OCI-LY1 (cell line): ENCODE data around the gene BMP5.

Source experiments
- H2AFZ ChIP-seq: fragments of 200-600 bp; sonication (generic), shearing (Covaris generic); 2 replicates; pipeline ENCODE4 v1.6.0; 2014; ENCODE audit warnings: antibody characterized with exemption, mild to moderate bottlenecking, low read length
- H3F3A ChIP-seq: fragments of 200-600 bp; sonication (generic), shearing (Covaris generic); 2 replicates; pipeline ENCODE4 v1.6.0; 2014; ENCODE audit warnings: mild to moderate bottlenecking, antibody characterized with exemption, low read length, moderate library complexity; ENCODE audit not compliant: insufficient read depth
- H3K27ac ChIP-seq: fragments of 200-600 bp; sonication (generic); 2 replicates; pipeline ENCODE4 v1.5.1; 2014; ENCODE audit warnings: low read length, mixed run types, mild to moderate bottlenecking, low read depth; ENCODE audit not compliant: poor library complexity, severe bottlenecking
- H3K27me3 ChIP-seq: fragments of 200-600 bp; sonication (generic); 2 replicates; pipeline ENCODE4 v1.6.0; 2014; ENCODE audit warnings: antibody characterized with exemption, mild to moderate bottlenecking, low read length, moderate library complexity; ENCODE audit not compliant: insufficient read depth
- H3K36me3 ChIP-seq: fragments of 200-600 bp; sonication (generic); 2 replicates; pipeline ENCODE4 v1.6.1; 2014; ENCODE audit warnings: mild to moderate bottlenecking, antibody characterized with exemption, low read length, moderate library complexity, mixed read lengths; ENCODE audit not compliant: insufficient read depth
- H3K4me1 ChIP-seq: fragments of 200-600 bp; sonication (generic); 2 replicates; pipeline ENCODE4 v1.5.1; 2014; ENCODE audit warnings: mild to moderate bottlenecking, low read length, moderate library complexity; ENCODE audit not compliant: insufficient read depth, severe bottlenecking
- H3K4me2 ChIP-seq: fragments of 200-600 bp; sonication (generic), shearing (Covaris generic); 2 replicates; pipeline ENCODE4 v1.6.1; 2014; ENCODE audit warnings: low read length
- H3K4me3 ChIP-seq: fragments of 200-600 bp; sonication (generic); 2 replicates; pipeline ENCODE4 v1.5.1; 2014; ENCODE audit warnings: low read length, low read depth, mild to moderate bottlenecking, mixed read lengths; ENCODE audit not compliant: poor library complexity, severe bottlenecking
- H3K79me2 ChIP-seq: fragments of 200-600 bp; shearing (Covaris generic); 2 replicates; pipeline ENCODE4 v1.6.1; 2016; ENCODE audit warnings: mixed run types, low read length, mixed read lengths; ENCODE audit not compliant: insufficient read depth
- H3K9ac ChIP-seq: fragments of 200-600 bp; sonication (generic), shearing (Covaris generic); 2 replicates; pipeline ENCODE4 v1.6.1; 2014; ENCODE audit warnings: mild to moderate bottlenecking, low read length, mixed read lengths
- H3K9me2 ChIP-seq: fragments of 200-600 bp; sonication (generic), shearing (Covaris generic); 2 replicates; pipeline ENCODE4 v1.6.1; 2014; ENCODE audit warnings: low read depth, mild to moderate bottlenecking, low read length, mixed read lengths
- H3K9me3 ChIP-seq: fragments of 200-600 bp; shearing (Covaris generic); 2 replicates; pipeline ENCODE4 v1.6.1; 2014; ENCODE audit warnings: low read length, mixed read lengths
- H4K20me1 ChIP-seq: fragments of 200-600 bp; sonication (generic), shearing (Covaris generic); 2 replicates; pipeline ENCODE4 v1.6.0; 2016; ENCODE audit warnings: mild to moderate bottlenecking, low read length; ENCODE audit not compliant: insufficient read depth
- EZH2 ChIP-seq: fragments of 200-600 bp; sonication (generic), shearing (Covaris generic); IDR thresholded peaks from 2 replicates; pipeline ENCODE4 v1.8.0; 2017; ENCODE audit warnings: borderline replicate concordance, mixed run types, mild to moderate bottlenecking, antibody characterized with exemption, low read length, moderate library complexity, mixed read lengths
- TF ChIP-seq, protein P1 (sequence below): fragments of 200-600 bp; sonication (generic), shearing (Covaris generic); IDR thresholded peaks from 2 replicates; pipeline ENCODE4 v1.5.1; 2017; ENCODE audit warnings: mild to moderate bottlenecking, antibody characterized with exemption, low read length, moderate library complexity, mixed read lengths

BMP5 gene

GRCh38 chr6:55756531-55757031 is 118.8 kb downstream of the BMP5 start:
- Histone ChIP-seq H2AFZ (no peak overlapping the region), H3K9me2 (no peaks in the 10 kb centered on the region)

DNA sequence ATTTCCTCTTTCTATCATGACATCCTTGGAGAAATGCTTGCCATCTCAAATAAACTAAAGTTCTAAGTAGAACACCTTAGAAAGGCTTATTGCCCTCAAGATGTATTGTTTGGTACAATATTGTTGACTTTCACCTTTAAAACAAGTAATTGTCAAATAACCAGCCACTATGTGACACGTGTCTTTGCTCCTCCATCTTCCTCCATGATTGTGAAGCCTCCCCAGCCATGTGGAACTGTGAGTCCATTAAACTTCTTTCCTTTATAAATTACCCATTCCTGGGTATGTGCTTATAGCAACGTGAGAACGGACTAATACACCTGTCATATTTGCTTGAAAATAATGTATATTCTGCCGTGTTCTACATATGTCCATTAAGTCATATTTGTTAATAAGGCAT is 126.5 kb downstream of the BMP5 start:
- no peak overlapping the region for H3K4me2 ChIP-seq
- no peaks in the 10 kb centered on the region for H3K4me1 ChIP-seq
- no peak overlapping the region for H3K4me3 ChIP-seq
- H3K27ac ChIP-seq: no peak overlapping the region
- no peaks in the 10 kb centered on the region for H3K79me2 ChIP-seq
- H4K20me1 ChIP-seq: no peaks in the 10 kb centered on the region
- H3K9me3 ChIP-seq: no peaks in the 10 kb centered on the region
- no peak overlapping the region for H2AFZ ChIP-seq
- H3K27me3 ChIP-seq: no peaks in the 10 kb centered on the region
- no peaks in the 10 kb centered on the region for H3F3A ChIP-seq
- no peaks in the 10 kb centered on the region for H3K9me2 ChIP-seq
- TF ChIP-seq, protein P1, sequence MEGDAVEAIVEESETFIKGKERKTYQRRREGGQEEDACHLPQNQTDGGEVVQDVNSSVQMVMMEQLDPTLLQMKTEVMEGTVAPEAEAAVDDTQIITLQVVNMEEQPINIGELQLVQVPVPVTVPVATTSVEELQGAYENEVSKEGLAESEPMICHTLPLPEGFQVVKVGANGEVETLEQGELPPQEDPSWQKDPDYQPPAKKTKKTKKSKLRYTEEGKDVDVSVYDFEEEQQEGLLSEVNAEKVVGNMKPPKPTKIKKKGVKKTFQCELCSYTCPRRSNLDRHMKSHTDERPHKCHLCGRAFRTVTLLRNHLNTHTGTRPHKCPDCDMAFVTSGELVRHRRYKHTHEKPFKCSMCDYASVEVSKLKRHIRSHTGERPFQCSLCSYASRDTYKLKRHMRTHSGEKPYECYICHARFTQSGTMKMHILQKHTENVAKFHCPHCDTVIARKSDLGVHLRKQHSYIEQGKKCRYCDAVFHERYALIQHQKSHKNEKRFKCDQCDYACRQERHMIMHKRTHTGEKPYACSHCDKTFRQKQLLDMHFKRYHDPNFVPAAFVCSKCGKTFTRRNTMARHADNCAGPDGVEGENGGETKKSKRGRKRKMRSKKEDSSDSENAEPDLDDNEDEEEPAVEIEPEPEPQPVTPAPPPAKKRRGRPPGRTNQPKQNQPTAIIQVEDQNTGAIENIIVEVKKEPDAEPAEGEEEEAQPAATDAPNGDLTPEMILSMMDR: no peak
- no peak for TF ChIP-seq EZH2
- H3K9ac ChIP-seq: no peak overlapping the region
- no peaks in the 10 kb centered on the region for H3K36me3 ChIP-seq

More at GRCh38 chr6:55756531-55757031, 118.8 kb downstream of the BMP5 start:
- H3K36me3 ChIP-seq: no peaks in the 10 kb centered on the region
- H3K9ac ChIP-seq: no peak overlapping the region
- H3K27me3 ChIP-seq: no peaks in the 10 kb centered on the region
- no peaks in the 10 kb centered on the region for H3F3A ChIP-seq
- no peak overlapping the region for H3K4me3 ChIP-seq
- no peaks in the 10 kb centered on the region for H3K9me3 ChIP-seq
- H3K4me2 ChIP-seq: no peak overlapping the region
- no peaks in the 10 kb centered on the region for H3K4me1 ChIP-seq
- no peak overlapping the region for H3K27ac ChIP-seq
- no peaks in the 10 kb centered on the region for H3K79me2 ChIP-seq
- TF ChIP-seq, protein P1: no peak
- no peak for TF ChIP-seq EZH2
- no peaks in the 10 kb centered on the region for H4K20me1 ChIP-seq

DNA sequence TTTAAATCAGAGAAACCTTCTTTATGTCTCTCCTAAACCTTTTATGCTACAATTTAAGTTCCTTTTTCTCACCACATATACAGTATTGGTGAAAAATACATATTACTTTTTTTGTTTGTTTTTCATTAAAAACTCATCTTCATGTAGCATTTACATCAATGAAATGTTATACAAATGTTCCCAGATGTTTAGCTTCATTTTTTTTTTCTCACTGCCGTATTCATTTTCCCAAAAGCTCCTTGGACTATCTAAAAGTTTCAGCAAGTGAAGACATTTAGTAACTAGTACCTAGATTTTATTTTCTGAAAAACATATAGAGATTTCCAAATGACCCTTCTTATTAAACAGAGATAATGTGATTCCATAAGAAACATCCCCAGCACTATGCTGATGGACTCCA is 128.9 kb downstream of the BMP5 start:
- Histone ChIP-seq H2AFZ (no peak overlapping the region), H3K4me1 (no peaks in the 10 kb centered on the region), H3K4me2 (no peak overlapping the region), H3K9me2 (no peaks in the 10 kb centered on the region), H3K79me2 (no peaks in the 10 kb centered on the region), H3K9me3 (no peaks in the 10 kb centered on the region), H4K20me1 (no peaks in the 10 kb centered on the region), H3K27ac (no peak overlapping the region), H3F3A (no peaks in the 10 kb centered on the region), H3K36me3 (no peaks in the 10 kb centered on the region), H3K27me3 (no peaks in the 10 kb centered on the region), H3K4me3 (no peak overlapping the region), H3K9ac (no peak overlapping the region)
- TF ChIP-seq, protein P1: no peak
- TF ChIP-seq EZH2: no peak
